Stimulated activated CD8-positive, alpha-beta memory T cell treated with anti-CD3 and anti-CD28 coated beads, Interleukin-7, amount 100 ng/mL, for 24 hours (primary cell): ENCODE data around the gene WIF1.
A peak's percentile ranks its signal among the peaks of the same experiment; 100 is the strongest.

Experiments
- DNase-seq: peaks from one replicate; pipeline ENCODE4 v3.0.0-alpha.2; 2020; ENCODE audit warnings: low read depth

Gene WIF1

GRCh38 chr12:65121049-65121955 is at the start of gene WIF1:
Gene WIF1, minus strand, starts transcription at chr12:65121305. Its CDS starts 114 bp downstream, at chr12:65121191.
- DNase-seq, result no peak

GRCh38 chr12:65170209-65170881 is 49.2 kb upstream of the WIF1 start:
- peak; percentile 22 for DNase-seq

GRCh38 chr12:65169320-65170208 is 48.5 kb upstream of the WIF1 start, which contains the start of gene LEMD3:
Gene LEMD3, plus strand, starts transcription at chr12:65169583. Its CDS starts 14 bp downstream, at chr12:65169597.
- peak; percentile 82 for DNase-seq

- no peak for DNase-seq
These were observed 47.7 kb upstream of the WIF1 start for GRCh38 chr12:65168681-65169319.

- DNase-seq, result no peak
These were observed 43.7 kb upstream of the WIF1 start for GRCh38 chr12:65164774-65165173.

GRCh38 chr12:65164244-65164643 is 43.1 kb upstream of the WIF1 start:
- DNase-seq, result no peak

GRCh38 chr12:65162609-65163008 is 41.5 kb upstream of the WIF1 start:
- DNase-seq, result no peak

GRCh38 chr12:65157091-65157490 is 36.0 kb upstream of the WIF1 start:
- no peak for DNase-seq

- no peak for DNase-seq
These were observed 35.3 kb upstream of the WIF1 start for GRCh38 chr12:65156366-65156841.

GRCh38 chr12:65155784-65156183 is 34.7 kb upstream of the WIF1 start:
- no peak for DNase-seq

- DNase-seq, result no peak
These were observed 31.5 kb upstream of the WIF1 start for GRCh38 chr12:65152596-65152995.

- DNase-seq, result no peak
These were observed 30.9 kb upstream of the WIF1 start for GRCh38 chr12:65152012-65152411.

- DNase-seq, result no peak
These were observed 26.3 kb upstream of the WIF1 start for GRCh38 chr12:65147312-65147905.

- DNase-seq, result no peak
These were observed 19.6 kb upstream of the WIF1 start for GRCh38 chr12:65140738-65141137.

GRCh38 chr12:65139389-65139788 is 18.3 kb upstream of the WIF1 start:
- no peak for DNase-seq

GRCh38 chr12:65133879-65134278 is 12.8 kb upstream of the WIF1 start:
- DNase-seq, result no peak

- DNase-seq, result no peak
These were observed 5.4 kb upstream of the WIF1 start for GRCh38 chr12:65126482-65126881.

- no peak for DNase-seq
These were observed 4.9 kb upstream of the WIF1 start for GRCh38 chr12:65125975-65126374.

- DNase-seq, result no peak
These were observed 4.1 kb upstream of the WIF1 start for GRCh38 chr12:65125247-65125646.

- DNase-seq, result no peak
These were observed 2.4 kb upstream of the WIF1 start for GRCh38 chr12:65123435-65124063.

GRCh38 chr12:65122703-65123102 is 1.6 kb upstream of the WIF1 start:
- no peak for DNase-seq
